Measurements from ENCODE around the gene PAX6. TPM values are rescaled to one million over a fixed set of nuclear protein-coding genes. Genes with fewer than 3 reads are reported as not detected.

PAX6 gene
- polyA plus RNA-seq, 2 of the 4 experiments (the other 2 are of a cell fraction), result 1.8 to 2.0 TPM

DNA sequence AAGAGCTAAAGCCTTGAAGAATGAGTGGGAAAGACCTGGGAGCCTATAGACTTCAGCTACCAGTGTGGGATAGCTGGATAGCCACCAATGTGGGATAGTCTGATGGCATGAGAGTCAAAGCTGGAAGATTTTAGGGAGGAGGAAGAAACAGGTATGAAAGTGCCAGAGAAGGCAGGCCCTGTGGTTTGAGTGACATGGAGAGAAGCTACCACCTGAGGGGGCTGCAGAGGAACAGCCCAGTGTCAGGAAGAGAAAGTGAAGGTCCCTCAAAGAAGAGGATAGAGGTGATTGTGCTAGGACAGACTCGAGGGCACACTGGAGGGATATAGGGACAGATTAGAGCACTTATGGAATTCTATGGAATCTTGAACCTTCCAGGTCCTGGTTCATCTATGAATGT is 23.1 kb upstream of the PAX6 start:
- FAIRE-seq (no peak), DNase-seq (ENCODE audit: low read depth in 1 of 2, low spot score in 1 of 2) (no peak), ATAC-seq (peak in 1 of 2 experiments; percentile 50; a peak in 2 of 6 replicates)
- H3K4me1 ChIP-seq, result no peaks in the 10 kb centered on the region
- ChIA-PET CTCF (interaction anchor here (1.1 kb wide), 2 partner anchors 11 to 36 kb away, joined by 3 read pairs; no protein-coding TSS in a partner anchor), POLR2A (no interaction called here)
- TF ChIP-seq RCOR1 (IDR thresholded peaks at IDR 0.05; ENCODE audit: low read depth, low read length) (no peak), ZSCAN20 (CRISPR knock-in tag; IDR thresholded peaks at IDR 0.05) (no peak)
- no peaks in the 10 kb centered on the region for H3K9me3 ChIP-seq
- no peak overlapping the region for H3K4me3 ChIP-seq
- WGBS (ENCODE audit: missing lambda C conversion rate), result 0% methylated on average over 1 of the region's 1 CpG
- H3K27ac ChIP-seq, result no peak overlapping the region
- no peak overlapping the region for H3K4me2 ChIP-seq

DNA sequence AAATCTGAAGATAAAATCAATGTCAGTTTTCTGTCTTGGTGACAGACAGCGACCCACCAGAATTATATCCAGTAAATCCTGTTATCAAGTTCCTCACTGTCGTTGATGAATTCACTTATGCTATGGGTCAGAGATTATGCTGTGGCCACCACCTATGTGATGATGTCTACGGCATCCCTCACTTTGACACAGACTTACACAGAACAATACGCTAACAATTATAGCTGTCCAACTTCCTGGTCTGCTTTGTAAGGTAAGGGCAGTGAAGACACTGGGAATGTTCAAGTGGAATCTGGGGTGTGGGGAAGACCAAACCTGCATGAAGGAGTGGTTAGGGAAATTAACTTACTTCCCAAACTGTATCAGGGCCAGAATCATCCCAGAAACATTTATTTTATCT is 19.3 kb upstream of the PAX6 start:
- no peak overlapping the region for H3K4me2 ChIP-seq
- no peak for ATAC-seq
- TF ChIP-seq TFCP2L1 (CRISPR knock-in tag; IDR thresholded peaks at IDR 0.05), result no peak
- no peak for TF ChIP-seq FOSB (CRISPR knock-in tag; IDR thresholded peaks at IDR 0.05)
- TF ChIP-seq PHF8 (IDR thresholded peaks at IDR 0.05; ENCODE audit: borderline replicate concordance, low read depth), result no peak
- no peak for TF ChIP-seq RAD21 (conservative IDR thresholded peaks at IDR 0.05 in 1 of 2, IDR thresholded peaks at IDR 0.05 in 1 of 2)
- TF ChIP-seq ZC3H11A (IDR thresholded peaks at IDR 0.05), result no peak
- no peak for TF ChIP-seq HOXB13 (CRISPR knock-in tag; IDR thresholded peaks at IDR 0.05; ENCODE audit: low read depth)
- TF ChIP-seq, protein P1, sequence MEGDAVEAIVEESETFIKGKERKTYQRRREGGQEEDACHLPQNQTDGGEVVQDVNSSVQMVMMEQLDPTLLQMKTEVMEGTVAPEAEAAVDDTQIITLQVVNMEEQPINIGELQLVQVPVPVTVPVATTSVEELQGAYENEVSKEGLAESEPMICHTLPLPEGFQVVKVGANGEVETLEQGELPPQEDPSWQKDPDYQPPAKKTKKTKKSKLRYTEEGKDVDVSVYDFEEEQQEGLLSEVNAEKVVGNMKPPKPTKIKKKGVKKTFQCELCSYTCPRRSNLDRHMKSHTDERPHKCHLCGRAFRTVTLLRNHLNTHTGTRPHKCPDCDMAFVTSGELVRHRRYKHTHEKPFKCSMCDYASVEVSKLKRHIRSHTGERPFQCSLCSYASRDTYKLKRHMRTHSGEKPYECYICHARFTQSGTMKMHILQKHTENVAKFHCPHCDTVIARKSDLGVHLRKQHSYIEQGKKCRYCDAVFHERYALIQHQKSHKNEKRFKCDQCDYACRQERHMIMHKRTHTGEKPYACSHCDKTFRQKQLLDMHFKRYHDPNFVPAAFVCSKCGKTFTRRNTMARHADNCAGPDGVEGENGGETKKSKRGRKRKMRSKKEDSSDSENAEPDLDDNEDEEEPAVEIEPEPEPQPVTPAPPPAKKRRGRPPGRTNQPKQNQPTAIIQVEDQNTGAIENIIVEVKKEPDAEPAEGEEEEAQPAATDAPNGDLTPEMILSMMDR (IDR thresholded peaks at IDR 0.05), result no peak
- TF ChIP-seq, protein P2, sequence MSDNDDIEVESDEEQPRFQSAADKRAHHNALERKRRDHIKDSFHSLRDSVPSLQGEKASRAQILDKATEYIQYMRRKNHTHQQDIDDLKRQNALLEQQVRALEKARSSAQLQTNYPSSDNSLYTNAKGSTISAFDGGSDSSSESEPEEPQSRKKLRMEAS (IDR thresholded peaks at IDR 0.05), result no peak
- no peak for TF ChIP-seq CBX2 (IDR thresholded peaks at IDR 0.05; ENCODE audit: borderline replicate concordance, low read depth)
- no peak for TF ChIP-seq RCOR1 (IDR thresholded peaks at IDR 0.05; ENCODE audit: low read depth, low read length)
- no peaks in the 10 kb centered on the region for H3K4me1 ChIP-seq
- no peak overlapping the region for H3K27ac ChIP-seq
- ChIA-PET CTCF (interaction anchor here (2.5 kb wide), 1 partner anchor 41 kb away, joined by 6 read pairs; no protein-coding TSS in a partner anchor), POLR2A (no interaction called here)
- no peak overlapping the region for H3K4me3 ChIP-seq
- 51% methylated on average over 4 of the region's 4 CpGs for WGBS (ENCODE audit: missing lambda C conversion rate)
- DNase-seq (ENCODE audit: low read depth in 1 of 2, low spot score in 1 of 2), result no peak
- no peak for FAIRE-seq
- H3K9me3 ChIP-seq, result no peaks in the 10 kb centered on the region

DNA sequence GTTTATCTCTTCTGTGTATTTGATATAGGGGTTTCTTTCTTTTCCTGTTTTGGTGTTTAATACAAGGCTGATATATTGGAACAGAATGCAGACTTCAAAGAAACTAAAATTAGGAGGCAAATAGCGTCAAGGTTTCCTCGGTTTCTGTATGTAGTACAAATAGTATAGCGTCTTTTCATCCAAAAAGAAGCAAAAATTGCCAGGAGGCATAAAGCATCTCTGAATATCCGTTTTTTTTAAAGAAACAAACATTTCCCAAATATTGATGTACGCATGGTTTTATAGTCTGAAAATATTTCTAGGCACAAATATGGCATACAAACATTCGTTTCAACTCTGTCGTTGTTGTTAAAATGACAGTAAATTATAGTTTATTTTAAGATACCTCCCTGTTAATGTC is 17.1 kb upstream of the PAX6 start:
- H3K4me1 ChIP-seq, result no peaks in the 10 kb centered on the region
- H3K27ac ChIP-seq, result no peak overlapping the region
- no peaks in the 10 kb centered on the region for H3K9me3 ChIP-seq
- FAIRE-seq (no peak), ATAC-seq (no peak), DNase-seq (ENCODE audit: low read depth in 1 of 2, low spot score in 1 of 2) (no peak)
- 57% methylated on average over 7 of the region's 7 CpGs for WGBS (ENCODE audit: missing lambda C conversion rate)
- ChIA-PET POLR2A (no interaction called here), CTCF (no interaction called here)
- H3K4me3 ChIP-seq, result no peak overlapping the region
- no peak overlapping the region for H3K4me2 ChIP-seq
- no peak for TF ChIP-seq TP53 (CRISPR knock-in tag; IDR thresholded peaks at IDR 0.05)
- no peak for TF ChIP-seq HOXB5 (CRISPR knock-in tag; IDR thresholded peaks at IDR 0.05)
- TF ChIP-seq RARB (CRISPR knock-in tag; IDR thresholded peaks at IDR 0.05), result no peak
- no peak for TF ChIP-seq POLR2AphosphoS2 (conservative IDR thresholded peaks at IDR 0.05; ENCODE audit: low read length)
- no peak for TF ChIP-seq RFX5 (IDR thresholded peaks at IDR 0.05)
- no peak for TF ChIP-seq SMC3 (IDR thresholded peaks at IDR 0.05)
- TF ChIP-seq RCOR1 (IDR thresholded peaks at IDR 0.05; ENCODE audit: low read depth, low read length), result no peak
- no peak for TF ChIP-seq CBX8 (IDR thresholded peaks at IDR 0.05)
- no peak for TF ChIP-seq CBX2 (IDR thresholded peaks at IDR 0.05; ENCODE audit: borderline replicate concordance, low read depth)
- no peak for TF ChIP-seq RAD21 (conservative IDR thresholded peaks at IDR 0.05 in 1 of 2, IDR thresholded peaks at IDR 0.05 in 1 of 2)
- TF ChIP-seq, protein P3, sequence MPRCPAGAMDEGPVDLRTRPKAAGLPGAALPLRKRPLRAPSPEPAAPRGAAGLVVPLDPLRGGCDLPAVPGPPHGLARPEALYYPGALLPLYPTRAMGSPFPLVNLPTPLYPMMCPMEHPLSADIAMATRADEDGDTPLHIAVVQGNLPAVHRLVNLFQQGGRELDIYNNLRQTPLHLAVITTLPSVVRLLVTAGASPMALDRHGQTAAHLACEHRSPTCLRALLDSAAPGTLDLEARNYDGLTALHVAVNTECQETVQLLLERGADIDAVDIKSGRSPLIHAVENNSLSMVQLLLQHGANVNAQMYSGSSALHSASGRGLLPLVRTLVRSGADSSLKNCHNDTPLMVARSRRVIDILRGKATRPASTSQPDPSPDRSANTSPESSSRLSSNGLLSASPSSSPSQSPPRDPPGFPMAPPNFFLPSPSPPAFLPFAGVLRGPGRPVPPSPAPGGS (IDR thresholded peaks at IDR 0.05), result no peak
- TF ChIP-seq NPAS2 (CRISPR knock-in tag; IDR thresholded peaks at IDR 0.05; ENCODE audit: borderline replicate concordance), result no peak
- no peak for TF ChIP-seq NR3C1 (IDR thresholded peaks at IDR 0.05)
- TF ChIP-seq HDAC2 (IDR thresholded peaks at IDR 0.05), result no peak
- TF ChIP-seq BHLHE40 (IDR thresholded peaks at IDR 0.05; ENCODE audit: low read depth, low read length), result no peak
- TF ChIP-seq, protein P4, sequence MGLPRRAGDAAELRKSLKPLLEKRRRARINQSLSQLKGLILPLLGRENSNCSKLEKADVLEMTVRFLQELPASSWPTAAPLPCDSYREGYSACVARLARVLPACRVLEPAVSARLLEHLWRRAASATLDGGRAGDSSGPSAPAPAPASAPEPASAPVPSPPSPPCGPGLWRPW (IDR thresholded peaks at IDR 0.05), result no peak
- no peak for TF ChIP-seq CHD2 (IDR thresholded peaks at IDR 0.05; ENCODE audit: low read length, partially characterized antibody)
- no peak for TF ChIP-seq PHF8 (IDR thresholded peaks at IDR 0.05; ENCODE audit: borderline replicate concordance, low read depth)
- no peak for TF ChIP-seq HOXB13 (CRISPR knock-in tag; IDR thresholded peaks at IDR 0.05; ENCODE audit: low read depth)
